Caco-2 (cell line): ENCODE data around the gene HAX1. TPM values are rescaled to one million over a fixed set of nuclear protein-coding genes. Genes with fewer than 3 reads are reported as not detected.
"Not testable (repeated sequence)": the region's sequence is repeated elsewhere in the genome, so short reads cannot be mapped to it uniquely, and the experiment has no call there.

ENCODE experiments used
- BruUV-seq: library from RNA; stranded (reverse); fragments of 400-500 nt; replicated peaks from 2 replicates; lab custom pipeline; 2021; lab: Mats Ljungman, UMichigan
- CTCF ChIA-PET: fragments of 300-600 bp; sonication (Branson Sonifier 250); formaldehyde crosslinking; loops from one replicate; lab custom pipeline; 2022; ENCODE audit warnings: antibody characterized with exemption; lab: Charles Lee
- POLR2A ChIA-PET: fragments of 300-600 bp; sonication (Branson Sonifier 250); formaldehyde crosslinking; loops from one replicate; lab custom pipeline; 2022; ENCODE audit warnings: antibody characterized with exemption; lab: Charles Lee
- DNase-seq, 2 experiments: peaks; one replicate each; pipeline versions ENCODE4 v3.0.0 to v3.0.0-alpha.2; 2020 to 2022
- H3K27me3 ChIP-seq: replicated peaks from 2 replicates; pipeline ENCODE4 v1.6.0; 2011; ENCODE audit warnings: low read length; ENCODE audit not compliant: control insufficient read depth, insufficient read depth
- H3K36me3 ChIP-seq: 2 replicates; pipeline ENCODE4 v1.5.1; 2011; ENCODE audit warnings: low read length; ENCODE audit not compliant: control insufficient read depth, insufficient read depth
- H3K4me1 ChIP-seq: fragments of 250-450 bp; sonication (Bioruptor Pico); 2 replicates; pipeline ENCODE4 v1.5.1; 2020; ENCODE audit warnings: mild to moderate bottlenecking
- H3K4me3 ChIP-seq: 2 replicates; pipeline ENCODE4 v1.5.1; 2011; ENCODE audit warnings: low read depth, mild to moderate bottlenecking, control low read depth, low read length
- H3K9me3 ChIP-seq: fragments of 250-450 bp; sonication (Bioruptor Pico); 2 replicates; pipeline ENCODE4 v1.5.1; 2020; ENCODE audit warnings: mild to moderate bottlenecking, moderate library complexity
- H3K27ac Mint-ChIP-seq: one replicate; pipeline ENCODE4 v1.8.0; 2022; ENCODE audit warnings: mixed read lengths; ENCODE audit not compliant: unreplicated experiment
- H3K27me3 Mint-ChIP-seq: one replicate; pipeline ENCODE4 v1.8.0; 2022; ENCODE audit warnings: mixed read lengths; ENCODE audit not compliant: insufficient read depth, unreplicated experiment
- H3K36me3 Mint-ChIP-seq: one replicate; pipeline ENCODE4 v1.8.0; 2022; ENCODE audit warnings: mild to moderate bottlenecking, mixed read lengths; ENCODE audit not compliant: insufficient read depth, unreplicated experiment
- H3K4me1 Mint-ChIP-seq: one replicate; pipeline ENCODE4 v1.8.0; 2022; ENCODE audit warnings: low read depth, mixed read lengths; ENCODE audit not compliant: unreplicated experiment
- H3K4me3 Mint-ChIP-seq: one replicate; pipeline ENCODE4 v1.8.0; 2022; ENCODE audit warnings: mild to moderate bottlenecking, moderate library complexity, mixed read lengths; ENCODE audit not compliant: unreplicated experiment
- H3K9me3 Mint-ChIP-seq: one replicate; pipeline ENCODE4 v1.8.0; 2022; ENCODE audit warnings: mixed read lengths; ENCODE audit not compliant: unreplicated experiment
- CTCF ChIP-seq, 2 experiments: fragments of 200-600 bp in 1 of 2; IDR thresholded peaks; 1 replicate in 1 of 2; 2 replicates in 1 of 2; pipeline versions ENCODE4 v1.5.1 to v1.8.0; 2011 to 2022; ENCODE audit warnings: antibody characterized with exemption in 1 of 2, control low read depth in 1 of 2, inconsistent platforms in 1 of 2, low read depth in 1 of 2, low read length in 1 of 2, mild to moderate bottlenecking in 1 of 2, moderate library complexity in 1 of 2; ENCODE audit not compliant: insufficient read depth in 1 of 2, severe bottlenecking in 1 of 2, unreplicated experiment in 1 of 2
- intact Hi-C: fragments of 100-400 bp; cut with micrococcal nuclease; formaldehyde crosslinking; loops from one replicate; pipeline ENCODE4 v1.10.0; 2022; ENCODE audit not compliant: unreplicated experiment
- total RNA-seq: library from RNA; stranded (reverse); gene quantifications from 2 replicates; pipeline ENCODE4 v1.2.3, GENCODE V29; 2022

The HAX1 gene
- total RNA-seq, 1 experiment from 2014 or later, result 138 TPM

- H3K4me1 ChIP-seq, BruUV-seq, DNase-seq, H3K36me3 ChIP-seq, H3K9me3 ChIP-seq, H3K4me3 ChIP-seq, H3K36me3 Mint-ChIP-seq, POLR2A ChIA-PET, CTCF ChIA-PET, H3K27ac Mint-ChIP-seq, intact Hi-C loops, H3K4me3 Mint-ChIP-seq, H3K9me3 Mint-ChIP-seq, H3K27me3 Mint-ChIP-seq, H3K4me1 Mint-ChIP-seq, H3K27me3 ChIP-seq: not testable (repeated sequence)
These were observed 36.7 kb downstream of the HAX1 start for GRCh38 chr1:154309136-154309535.

- H3K4me3 Mint-ChIP-seq, POLR2A ChIA-PET, H3K4me1 Mint-ChIP-seq, H3K9me3 Mint-ChIP-seq, DNase-seq, H3K36me3 ChIP-seq, H3K4me3 ChIP-seq, H3K27ac Mint-ChIP-seq, H3K9me3 ChIP-seq, BruUV-seq, intact Hi-C loops, H3K27me3 Mint-ChIP-seq, H3K36me3 Mint-ChIP-seq, H3K4me1 ChIP-seq, CTCF ChIA-PET, H3K27me3 ChIP-seq: not testable (repeated sequence)
These were observed 40.0 kb downstream of the HAX1 start for GRCh38 chr1:154312229-154313065.

DNA sequence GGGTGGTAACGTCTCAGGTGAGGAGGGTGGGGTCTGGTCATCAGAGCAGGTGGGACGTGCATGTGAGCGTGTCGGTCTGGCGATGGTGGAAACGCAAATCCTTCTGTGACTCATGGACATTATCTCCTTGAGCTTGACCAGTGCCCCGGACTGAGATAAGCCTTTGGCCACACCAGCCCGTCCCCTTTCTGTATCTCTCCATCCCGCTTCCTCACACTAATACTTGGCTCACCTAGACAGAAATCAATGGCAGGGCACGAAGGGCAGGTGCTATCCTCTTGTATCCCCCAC is 40.6 kb downstream of the HAX1 start:
- no peak for DNase-seq
- no peak for TF ChIP-seq CTCF (IDR thresholded peaks at IDR 0.05; ENCODE audit: insufficient read depth in 1 of 2, low read depth in 1 of 2, low read length in 1 of 2, severe bottlenecking in 1 of 2, unreplicated experiment in 1 of 2)
- no peaks in the 10 kb centered on the region for H3K36me3 ChIP-seq
- no peak overlapping the region for H3K4me3 Mint-ChIP-seq
- ChIA-PET POLR2A (no interaction called here), CTCF (no interaction called here)
- H3K27me3 ChIP-seq, result no peaks in the 10 kb centered on the region
- no peaks in the 10 kb centered on the region for H3K4me1 Mint-ChIP-seq
- no peaks in the 10 kb centered on the region for H3K4me1 ChIP-seq
- H3K9me3 Mint-ChIP-seq, result no peaks in the 10 kb centered on the region
- H3K27me3 Mint-ChIP-seq, result no peaks in the 10 kb centered on the region
- H3K4me3 ChIP-seq, result no peak overlapping the region
- BruUV-seq, result no TSS peak
- H3K36me3 Mint-ChIP-seq, result no peaks in the 10 kb centered on the region
- peaks cover 5% of the 10 kb centered on the region; the same call in 1 of the 2 replicates for H3K9me3 ChIP-seq
- no peak overlapping the region for H3K27ac Mint-ChIP-seq
- intact Hi-C loops, result no loop called here

- CTCF ChIA-PET, intact Hi-C loops, H3K4me3 Mint-ChIP-seq, H3K4me1 ChIP-seq, DNase-seq, H3K36me3 ChIP-seq, H3K36me3 Mint-ChIP-seq, H3K27ac Mint-ChIP-seq, BruUV-seq, H3K9me3 Mint-ChIP-seq, H3K27me3 ChIP-seq, H3K4me1 Mint-ChIP-seq, H3K4me3 ChIP-seq, H3K27me3 Mint-ChIP-seq, H3K9me3 ChIP-seq: not testable (repeated sequence)
- POLR2A ChIA-PET, result interaction anchor here (0.7 kb wide), 1 partner anchor 110 kb away, joined by 4 read pairs; no protein-coding TSS in a partner anchor
These were observed 41.8 kb downstream of the HAX1 start for GRCh38 chr1:154314226-154314625.
